Kidney capillary endothelial cell (primary cell): ENCODE data around the gene AMFR.

Source experiments
- DNase-seq: peaks from one replicate; pipeline ENCODE4 v3.0.0-alpha.2; 2018; ENCODE audit warnings: low spot score

Gene AMFR

GRCh38 chr16:56330476-56330875 is 94.9 kb downstream of the AMFR start:
- no peak for DNase-seq

- DNase-seq, result no peak
Observed at GRCh38 chr16:56329887-56330286, 95.5 kb downstream of the AMFR start.

- no peak for DNase-seq
Observed at GRCh38 chr16:56328276-56329022, 96.9 kb downstream of the AMFR start.

GRCh38 chr16:56327929-56328258 is 97.5 kb downstream of the AMFR start:
- DNase-seq, result no peak

- no peak for DNase-seq
Observed at GRCh38 chr16:56327071-56327928, 98.0 kb downstream of the AMFR start.

GRCh38 chr16:56325956-56326355 is 99.4 kb downstream of the AMFR start:
- DNase-seq, result no peak

GRCh38 chr16:56324406-56324805 is 100.9 kb downstream of the AMFR start:
- DNase-seq, result no peak

- no peak for DNase-seq
Observed at GRCh38 chr16:56321571-56321970, 103.8 kb downstream of the AMFR start.

- no peak for DNase-seq
Observed at GRCh38 chr16:56320811-56321558, 104.4 kb downstream of the AMFR start.

- no peak for DNase-seq
Observed at GRCh38 chr16:56320056-56320455, 105.3 kb downstream of the AMFR start.

GRCh38 chr16:56319376-56319775 is 106.0 kb downstream of the AMFR start:
- no peak for DNase-seq

- no peak for DNase-seq
Observed at GRCh38 chr16:56318827-56319140, 106.6 kb downstream of the AMFR start.

GRCh38 chr16:56317998-56318826 is 107.1 kb downstream of the AMFR start:
- peak; percentile 66 for DNase-seq

GRCh38 chr16:56316545-56316944 is 108.8 kb downstream of the AMFR start:
- no peak for DNase-seq

- DNase-seq, result no peak
Observed at GRCh38 chr16:56315955-56316354, 109.4 kb downstream of the AMFR start.

GRCh38 chr16:56314244-56314850 is 111.0 kb downstream of the AMFR start:
- DNase-seq, result no peak

GRCh38 chr16:56312556-56312955 is 112.8 kb downstream of the AMFR start:
- no peak for DNase-seq

- DNase-seq, result no peak
Observed at GRCh38 chr16:56312028-56312300, 113.4 kb downstream of the AMFR start.
